Testis (tissue), 3 donors: ENCODE measurements around the gene PTX3. TPM values are rescaled to one million over a fixed set of nuclear protein-coding genes. Genes with fewer than 3 reads are reported as not detected.

Source experiments
- DNase-seq: peaks from one replicate; pipeline ENCODE4 v3.0.0-alpha.2; 2019
- H3K27ac ChIP-seq, 2 donors: fragments of 200-600 bp; sonication (generic); one replicate each; pipeline ENCODE4 v1.5.1; 2019
- H3K27me3 ChIP-seq: fragments of 200-600 bp; sonication (generic); one replicate; pipeline ENCODE4 v1.5.1; 2019
- H3K36me3 ChIP-seq: fragments of 200-600 bp; sonication (generic); one replicate; pipeline ENCODE4 v1.5.1; 2017; ENCODE audit warnings: low read depth; ENCODE audit errors: missing control alignments
- H3K4me1 ChIP-seq: fragments of 200-600 bp; sonication (generic); one replicate; pipeline ENCODE4 v1.5.1; 2019
- H3K4me3 ChIP-seq, 2 donors: fragments of 200-600 bp; sonication (generic); one replicate each; pipeline ENCODE4 v1.5.1; 2017 to 2019
- H3K9me3 ChIP-seq: fragments of 200-600 bp; sonication (generic); one replicate; pipeline ENCODE4 v1.5.1; 2017
- CTCF ChIP-seq, 3 experiments: fragments of 450-650 bp in 2 of 3; fragments of 200-600 bp in 1 of 3; sonication (generic) in 1 of 3; IDR thresholded peaks; one replicate each; pipeline ENCODE4 v1.5.1; 2016 to 2019; ENCODE audit warnings: antibody characterized with exemption in 3 of 3, mild to moderate bottlenecking in 2 of 3, moderate library complexity in 1 of 3
- POLR2A ChIP-seq: fragments of 450-650 bp; IDR thresholded peaks from one replicate; pipeline ENCODE4 v1.6.1; 2017; ENCODE audit warnings: antibody characterized with exemption, mild to moderate bottlenecking, moderate library complexity
- WGBS, 2 donors: methylation state at CpG; one replicate each; pipeline ENCODE4 v1.1.5; 2018; 5-methylcytosine and 5-hydroxymethylcytosine counted together
- intact Hi-C: fragments of 100-400 bp; cut with DNase I; formaldehyde crosslinking; loops from one replicate; pipeline ENCODE4 v1.15.1; 2023; ENCODE audit warnings: low total_unique reads
- polyA plus RNA-seq: library from polyadenylated mRNA; stranded (reverse); fragments of 350-450 nt; fragmentation: Illumina TruSeq; extraction: RNeasy Lipid Tissue Mini Kit (QIAGEN cat#74804); gene quantifications from one replicate; pipeline ENCODE4 v1.2.3, GENCODE V29; 2014; ENCODE audit warnings: low read depth, low replicate concordance; ENCODE audit not compliant: insufficient read depth
- total RNA-seq, 2 donors: library from RNA; depleted of rRNA; stranded (reverse); fragments of >200 nt; gene quantifications; one replicate each; pipeline ENCODE4 v1.2.3, GENCODE V29; 2016

The PTX3 gene
- total and polyA plus RNA-seq, 3 donors from 2014 or later, result 0.19 to 0.95 (median 0.24) TPM

DNA sequence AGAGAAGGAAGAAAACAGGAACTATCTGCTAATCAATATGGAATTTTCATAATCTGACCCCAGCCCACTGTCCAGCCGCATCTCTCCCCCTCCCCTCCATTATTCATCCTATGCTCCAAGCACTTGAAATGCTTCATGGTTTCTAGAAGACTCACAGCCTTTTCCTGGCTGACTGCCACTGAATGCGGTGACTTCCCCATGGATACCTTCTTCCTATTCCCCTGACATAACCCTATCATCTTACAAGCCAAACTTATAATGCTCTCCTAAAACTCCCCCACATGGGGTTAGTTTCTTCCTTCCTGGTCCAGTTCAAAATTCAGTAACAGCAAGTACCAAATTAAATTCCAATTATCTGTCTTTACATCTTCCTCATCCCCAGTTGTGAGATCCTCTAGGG lies 31.2 kb upstream of the PTX3 start:
- WGBS, 2 donors, result 62 to 85% methylated on average over 2 of the region's 2 CpGs
- H3K27me3 ChIP-seq, result no peaks in the 10 kb centered on the region
- H3K36me3 ChIP-seq, result no peaks in the 10 kb centered on the region

GRCh38 chr3:157406394-157406793 lies 30.3 kb upstream of the PTX3 start:
- Histone ChIP-seq H3K27ac (no peak overlapping the region), H3K36me3 (no peaks in the 10 kb centered on the region), H3K9me3 (no peaks in the 10 kb centered on the region), H3K4me3 (no peak overlapping the region), H3K4me1 (no peaks in the 10 kb centered on the region), H3K27me3 (no peaks in the 10 kb centered on the region)
- no peak for TF ChIP-seq CTCF (IDR thresholded peaks at IDR 0.05)
- 75 to 87% methylated on average over 5 of the region's 5 CpGs for WGBS, 2 donors
- DNase-seq, result no peak
- intact Hi-C loops, result no loop called here

More for the DNA sequence above, 31.2 kb upstream of the PTX3 start:
- TF ChIP-seq CTCF (IDR thresholded peaks at IDR 0.05) (no peak), POLR2A (no peak)
- H3K4me1 ChIP-seq, result no peaks in the 10 kb centered on the region
- H3K27ac ChIP-seq, result no peak overlapping the region
- intact Hi-C loops, result no loop called here
- no peaks in the 10 kb centered on the region for H3K9me3 ChIP-seq
- no peak for DNase-seq
- H3K4me3 ChIP-seq, result no peak overlapping the region

DNA sequence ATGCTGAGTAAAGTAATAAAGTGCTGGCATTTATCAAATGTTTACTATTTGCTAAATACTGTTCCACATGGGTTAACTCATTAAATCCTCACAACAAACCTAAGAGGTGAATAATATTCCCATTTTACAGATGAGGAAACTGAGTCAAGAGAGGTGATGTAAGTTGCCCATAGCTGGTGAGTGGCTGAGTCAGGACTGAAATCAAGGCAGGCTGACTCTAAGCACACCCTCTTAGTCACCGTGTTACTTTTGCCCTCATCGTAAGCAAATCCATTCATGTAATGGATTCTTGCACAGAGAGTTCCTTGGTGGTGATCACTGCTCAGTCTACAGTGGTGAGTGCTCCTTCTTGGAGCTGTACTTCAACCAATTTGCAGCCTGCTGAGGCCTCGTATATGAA lies 28.9 kb upstream of the PTX3 start:
- no peak for DNase-seq
- Histone ChIP-seq H3K27me3 (no peaks in the 10 kb centered on the region), H3K27ac (no peak overlapping the region), H3K36me3 (no peaks in the 10 kb centered on the region), H3K4me3 (no peak overlapping the region), H3K9me3 (no peaks in the 10 kb centered on the region), H3K4me1 (no peaks in the 10 kb centered on the region)
- WGBS, 2 donors, result 86 to 91% methylated on average over 3 of the region's 3 CpGs
- intact Hi-C loops, result no loop called here
- no peak for TF ChIP-seq POLR2A
- no peak for TF ChIP-seq CTCF (IDR thresholded peaks at IDR 0.05)

DNA sequence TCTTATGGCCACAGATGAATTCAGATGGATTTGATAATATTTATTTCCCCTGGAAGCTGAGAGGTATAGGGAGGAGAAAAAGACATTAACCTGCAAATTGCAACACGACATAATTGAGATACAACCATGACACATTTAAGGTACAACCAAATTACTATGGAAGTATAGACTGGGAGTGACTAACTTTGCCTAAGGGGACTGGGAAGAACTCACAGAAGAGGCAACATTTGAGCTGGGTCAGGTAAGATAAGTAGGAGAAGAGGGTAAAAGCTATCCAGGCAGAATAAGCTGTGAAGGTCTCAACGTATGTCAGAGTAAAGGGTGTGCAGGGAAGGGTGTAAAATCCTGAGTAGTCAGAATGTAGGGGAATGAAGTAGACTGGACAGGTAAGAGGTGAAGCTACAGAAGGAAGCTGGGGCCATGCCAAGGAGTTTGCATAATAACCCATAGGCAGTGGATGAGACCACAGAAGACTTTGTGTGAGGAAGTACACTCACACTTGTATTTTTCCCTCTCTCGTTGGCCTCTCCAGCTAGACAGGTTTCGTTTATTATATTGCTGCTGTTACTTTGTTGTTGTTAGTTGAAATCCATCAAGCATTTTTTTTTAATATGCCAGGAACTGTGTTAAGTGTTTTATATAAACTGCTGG lies 28.0 kb upstream of the PTX3 start:
- no peaks in the 10 kb centered on the region for H3K27me3 ChIP-seq
- no peak for DNase-seq
- H3K36me3 ChIP-seq, result no peaks in the 10 kb centered on the region
- H3K27ac ChIP-seq, result no peak overlapping the region
- intact Hi-C loops, result no loop called here
- H3K9me3 ChIP-seq, result no peaks in the 10 kb centered on the region
- H3K4me3 ChIP-seq, result no peak overlapping the region
- H3K4me1 ChIP-seq, result no peaks in the 10 kb centered on the region
- 84 to 89% methylated on average over 4 of the region's 4 CpGs for WGBS, 2 donors
- no peak for TF ChIP-seq CTCF (IDR thresholded peaks at IDR 0.05)
- TF ChIP-seq POLR2A, result no peak

GRCh38 chr3:157409516-157409915 lies 27.1 kb upstream of the PTX3 start:
- WGBS, 2 donors, result 84 to 94% methylated on average over 2 of the region's 2 CpGs
- Histone ChIP-seq H3K4me3 (no peak overlapping the region), H3K4me1 (no peaks in the 10 kb centered on the region), H3K9me3 (no peaks in the 10 kb centered on the region), H3K27me3 (no peaks in the 10 kb centered on the region), H3K27ac (no peak overlapping the region), H3K36me3 (no peaks in the 10 kb centered on the region)
- DNase-seq, result no peak
- intact Hi-C loops, result no loop called here
- TF ChIP-seq POLR2A (no peak), CTCF (IDR thresholded peaks at IDR 0.05) (no peak)
